Liver (tissue), 3 donors: ENCODE results near the gene EHMT1.

Experiments
- JUND ChIP-seq, 2 donors: IDR thresholded peaks; 2 replicates each; pipeline ENCODE4 v1.6.1; 2016; ENCODE audit warnings: antibody characterized with exemption in 2 of 2
- SP1 ChIP-seq: IDR thresholded peaks from 2 replicates; pipeline ENCODE4 v1.6.1; 2018; ENCODE audit warnings: antibody characterized with exemption, mild to moderate bottlenecking
- TAF1 ChIP-seq: conservative IDR thresholded peaks from 2 replicates; pipeline ENCODE4 v1.6.1; 2016; ENCODE audit warnings: antibody characterized with exemption, mild to moderate bottlenecking
- TF ChIP-seq, protein P1 (sequence below): fragments of 150-350 bp; IDR thresholded peaks from 2 replicates; pipeline ENCODE4 v1.5.1; 2017; ENCODE audit warnings: improper control_type of control experiment, low read depth, low read length; ENCODE audit not compliant: missing input control
- TF ChIP-seq, protein P2 (sequence below): IDR thresholded peaks from 2 replicates; pipeline ENCODE4 v1.6.1; 2016; ENCODE audit warnings: antibody characterized with exemption
- donor health status: healthy.
- donor health status: healthy.

DNA sequence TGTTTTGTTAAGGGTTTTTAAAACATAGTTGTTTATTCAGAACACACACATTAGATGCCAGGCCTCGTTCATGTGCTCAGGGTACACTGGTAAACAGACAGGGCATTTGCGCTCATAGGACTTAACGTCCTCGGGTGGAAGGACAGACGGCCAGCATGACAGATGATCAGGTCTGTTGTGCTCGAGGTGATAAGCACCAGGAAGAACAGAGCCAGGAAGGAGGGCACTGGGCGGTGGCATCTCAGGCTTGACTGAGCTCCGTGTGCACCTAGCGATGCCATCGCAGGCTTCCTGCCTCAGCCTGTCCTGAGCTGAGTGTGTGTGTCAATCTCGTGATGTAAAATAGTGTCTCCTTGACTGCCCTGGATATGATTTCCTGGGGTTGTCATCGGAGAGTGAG lies 96.5 kb downstream of the EHMT1 start:
- TF ChIP-seq, protein P1, sequence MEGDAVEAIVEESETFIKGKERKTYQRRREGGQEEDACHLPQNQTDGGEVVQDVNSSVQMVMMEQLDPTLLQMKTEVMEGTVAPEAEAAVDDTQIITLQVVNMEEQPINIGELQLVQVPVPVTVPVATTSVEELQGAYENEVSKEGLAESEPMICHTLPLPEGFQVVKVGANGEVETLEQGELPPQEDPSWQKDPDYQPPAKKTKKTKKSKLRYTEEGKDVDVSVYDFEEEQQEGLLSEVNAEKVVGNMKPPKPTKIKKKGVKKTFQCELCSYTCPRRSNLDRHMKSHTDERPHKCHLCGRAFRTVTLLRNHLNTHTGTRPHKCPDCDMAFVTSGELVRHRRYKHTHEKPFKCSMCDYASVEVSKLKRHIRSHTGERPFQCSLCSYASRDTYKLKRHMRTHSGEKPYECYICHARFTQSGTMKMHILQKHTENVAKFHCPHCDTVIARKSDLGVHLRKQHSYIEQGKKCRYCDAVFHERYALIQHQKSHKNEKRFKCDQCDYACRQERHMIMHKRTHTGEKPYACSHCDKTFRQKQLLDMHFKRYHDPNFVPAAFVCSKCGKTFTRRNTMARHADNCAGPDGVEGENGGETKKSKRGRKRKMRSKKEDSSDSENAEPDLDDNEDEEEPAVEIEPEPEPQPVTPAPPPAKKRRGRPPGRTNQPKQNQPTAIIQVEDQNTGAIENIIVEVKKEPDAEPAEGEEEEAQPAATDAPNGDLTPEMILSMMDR = no peak
- no peak for TF ChIP-seq SP1
- TF ChIP-seq, protein P2, sequence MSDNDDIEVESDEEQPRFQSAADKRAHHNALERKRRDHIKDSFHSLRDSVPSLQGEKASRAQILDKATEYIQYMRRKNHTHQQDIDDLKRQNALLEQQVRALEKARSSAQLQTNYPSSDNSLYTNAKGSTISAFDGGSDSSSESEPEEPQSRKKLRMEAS = no peak
- no peak for TF ChIP-seq JUND (IDR thresholded peaks at IDR 0.05)
- no peak for TF ChIP-seq TAF1
